PC-9 (cell line): ENCODE results near the gene TP53. TPM values are rescaled to one million over a fixed set of nuclear protein-coding genes. Genes with fewer than 3 reads are reported as not detected.

ENCODE experiments used
- BruUV-seq: library from RNA; stranded (reverse); fragments of 400-500 nt; replicated peaks from 2 replicates; lab custom pipeline; 2021; lab: Mats Ljungman, UMichigan
- CTCF ChIA-PET: fragments of 300-600 bp; sonication (Branson Sonifier 250); formaldehyde crosslinking; loops from one replicate; lab custom pipeline; 2022; ENCODE audit warnings: antibody characterized with exemption; lab: Charles Lee
- POLR2A ChIA-PET: fragments of 300-600 bp; sonication (Branson Sonifier 250); formaldehyde crosslinking; loops from one replicate; lab custom pipeline; 2022; ENCODE audit warnings: antibody characterized with exemption; ENCODE audit not compliant: unreplicated experiment; lab: Charles Lee
- DNase-seq, 2 experiments: peaks; one replicate each; pipeline versions ENCODE4 v3.0.0 to v3.0.0-alpha.2; 2015 to 2022; ENCODE audit warnings: mixed read lengths in 1 of 2
- H2AFZ ChIP-seq: fragments of 200-600 bp; sonication (generic); 2 replicates; pipeline ENCODE4 v1.8.1; 2017; ENCODE audit warnings: antibody characterized with exemption
- H3F3A ChIP-seq: fragments of 200-600 bp; sonication (generic); 2 replicates; pipeline ENCODE4 v1.8.1; 2017; ENCODE audit warnings: antibody characterized with exemption, mild to moderate bottlenecking, low read depth; ENCODE audit not compliant: insufficient read depth
- H3K27ac ChIP-seq: fragments of 200-600 bp; sonication (generic); 2 replicates; pipeline ENCODE4 v1.6.1; 2016; ENCODE audit warnings: mixed run types
- H3K27me3 ChIP-seq: fragments of 200-600 bp; sonication (generic); 2 replicates; pipeline ENCODE4 v1.6.1; 2016; ENCODE audit warnings: low read depth, mixed run types; ENCODE audit not compliant: insufficient read depth
- H3K36me3 ChIP-seq: fragments of 200-600 bp; sonication (generic); 2 replicates; pipeline ENCODE4 v1.6.1; 2016; ENCODE audit warnings: low read depth, mixed run types
- H3K4me1 ChIP-seq: fragments of 200-600 bp; sonication (generic); replicated peaks from 2 replicates; pipeline ENCODE4 v1.6.1; 2016; ENCODE audit warnings: mixed run types; ENCODE audit not compliant: insufficient read depth
- H3K4me2 ChIP-seq: fragments of 200-600 bp; sonication (generic); 2 replicates; pipeline ENCODE4 v1.6.1; 2017; ENCODE audit warnings: mixed run types
- H3K4me3 ChIP-seq: fragments of 200-600 bp; sonication (generic); 2 replicates; pipeline ENCODE4 v1.6.1; 2016; ENCODE audit warnings: mixed run types
- H3K79me2 ChIP-seq: fragments of 200-600 bp; sonication (generic); 2 replicates; pipeline ENCODE4 v1.6.1; 2017; ENCODE audit warnings: low read depth, mixed run types
- H3K9me2 ChIP-seq: fragments of 200-600 bp; sonication (generic); 2 replicates; pipeline ENCODE4 v1.8.1; 2017; ENCODE audit warnings: mild to moderate bottlenecking; ENCODE audit not compliant: insufficient read depth
- H3K9me3 ChIP-seq: fragments of 200-600 bp; sonication (generic); 2 replicates; pipeline ENCODE4 v1.8.1; 2016; ENCODE audit warnings: low read depth; ENCODE audit not compliant: insufficient read depth
- H4K20me1 ChIP-seq: fragments of 200-600 bp; sonication (generic); 2 replicates; pipeline ENCODE4 v1.8.1; 2017; ENCODE audit not compliant: insufficient read depth
- CTCF ChIP-seq: fragments of 200-600 bp; sonication (generic); conservative IDR thresholded peaks from 2 replicates; pipeline ENCODE4 v1.6.1; 2017; ENCODE audit warnings: mixed run types, antibody characterized with exemption, mild to moderate bottlenecking, moderate library complexity
- EZH2 ChIP-seq: fragments of 200-600 bp; sonication (generic); IDR thresholded peaks from 2 replicates; pipeline ENCODE4 v1.8.0; 2017; ENCODE audit warnings: antibody characterized with exemption, low read depth
- intact Hi-C: fragments of 100-400 bp; cut with micrococcal nuclease; formaldehyde crosslinking; loops from one replicate; pipeline ENCODE4 v1.10.0; 2022; ENCODE audit not compliant: unreplicated experiment
- total RNA-seq: library from RNA; stranded (reverse); gene quantifications from 2 replicates; pipeline ENCODE4 v1.2.3, GENCODE V29; 2021

Gene TP53
- total RNA-seq, 1 experiment from 2014 or later = 340 TPM

GRCh38 chr17:7632492-7632894 lies 54.8 kb downstream of the TP53 start:
- Histone ChIP-seq H3K4me3 (no peak overlapping the region), H2AFZ (no peak overlapping the region), H3K4me1 (no peaks in the 10 kb centered on the region), H3F3A (no peaks in the 10 kb centered on the region), H3K9me2 (no peaks in the 10 kb centered on the region), H3K27me3 (no peaks in the 10 kb centered on the region), H3K27ac (no peak overlapping the region), H3K36me3 (no peaks in the 10 kb centered on the region), H3K4me2 (no peak overlapping the region), H3K9me3 (no peaks in the 10 kb centered on the region), H3K79me2 (no peaks in the 10 kb centered on the region), H4K20me1 (no peaks in the 10 kb centered on the region)
- no peak for TF ChIP-seq EZH2
- peak; percentile 54; the same call in 1 of the 2 replicates for TF ChIP-seq CTCF
- DNase-seq = peak in 1 of 2 experiments; percentile 38
- POLR2A ChIA-PET = interaction anchor here (0.6 kb wide), 1 partner anchor 55 kb away, joined by 3 read pairs; the partner anchor contains the start of gene TP53
- BruUV-seq = no TSS peak
- CTCF ChIA-PET = interaction anchor here (0.6 to 1.2 kb wide), 5 partner anchors 20 to 587 kb away, joined by 3 to 15 read pairs (median 3); partner anchors contain the start of genes TP53 and WRAP53
- intact Hi-C loops = loop anchor here (5.0 kb wide), 1 partner anchor 55 kb away; the partner anchor contains the start of genes TP53 and WRAP53

- H3K27me3 ChIP-seq = no peaks in the 10 kb centered on the region
- BruUV-seq = no TSS peak
- CTCF ChIA-PET = interaction anchor here (1.2 kb wide), 2 partner anchors 56 to 586 kb away, joined by 3 to 8 read pairs; partner anchors contain the start of genes TP53 and WRAP53
- no peak overlapping the region for H2AFZ ChIP-seq
- H3K4me1 ChIP-seq = peaks cover 1% of the 10 kb centered on the region; the same call in 1 of the 2 replicates
- no peaks in the 10 kb centered on the region for H4K20me1 ChIP-seq
- H3F3A ChIP-seq = no peaks in the 10 kb centered on the region
- no peak overlapping the region for H3K4me2 ChIP-seq
- H3K36me3 ChIP-seq = no peaks in the 10 kb centered on the region
- TF ChIP-seq EZH2 (no peak), CTCF (no peak)
- no peaks in the 10 kb centered on the region for H3K9me2 ChIP-seq
- intact Hi-C loops = loop anchor here (5.0 kb wide), 1 partner anchor 56 kb away; the partner anchor contains the start of genes TP53 and WRAP53
- no peaks in the 10 kb centered on the region for H3K9me3 ChIP-seq
- H3K27ac ChIP-seq = no peak overlapping the region
- POLR2A ChIA-PET = no interaction called here
- no peak for DNase-seq
- H3K4me3 ChIP-seq = no peak overlapping the region
- H3K79me2 ChIP-seq = no peaks in the 10 kb centered on the region
These were observed 55.6 kb downstream of the TP53 start for GRCh38 chr17:7631398-7632380.

DNA sequence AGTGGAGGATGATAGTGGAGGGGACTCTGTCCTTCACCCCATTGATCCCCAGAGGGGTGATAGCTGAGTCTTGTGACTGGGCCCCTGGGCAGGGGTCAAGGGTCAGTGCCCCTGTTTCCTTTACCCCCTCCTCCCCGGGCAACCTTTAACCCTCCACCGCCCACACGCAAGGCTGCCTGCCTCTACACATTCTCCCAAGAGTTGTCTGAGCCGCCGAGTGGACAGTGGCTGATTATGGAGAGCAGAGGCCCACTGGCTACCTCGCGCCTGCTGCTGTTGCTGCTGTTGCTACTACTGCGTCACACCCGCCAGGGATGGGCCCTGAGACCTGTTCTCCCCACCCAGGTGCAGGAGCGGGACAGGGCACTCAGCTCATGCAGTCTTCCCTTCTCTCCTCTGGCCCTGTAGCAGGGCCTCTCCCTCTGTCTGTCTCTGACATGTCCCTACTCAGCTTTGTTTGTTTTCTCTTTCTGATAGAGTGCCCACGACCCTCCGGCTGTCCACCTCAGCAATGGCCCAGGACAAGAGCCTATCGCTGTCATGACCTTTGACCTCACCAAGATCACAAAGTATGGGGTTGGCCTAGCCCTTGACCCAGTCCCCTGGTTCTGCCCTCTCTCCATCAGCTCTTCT lies 57.2 kb downstream of the TP53 start, which contains the start of gene SHBG:
TSS of gene SHBG (plus strand) at position 197 of the 633 bp plus-strand sequence. CDS start at position 235, 38 bp downstream.
- TF ChIP-seq CTCF (no peak), EZH2 (no peak)
- intact Hi-C loops = loop anchor here (5.0 kb wide), 1 partner anchor 57 kb away; the partner anchor contains the start of genes TP53 and WRAP53
- Histone ChIP-seq H3F3A (no peaks in the 10 kb centered on the region), H3K27me3 (no peaks in the 10 kb centered on the region), H3K36me3 (no peaks in the 10 kb centered on the region), H2AFZ (no peak within 1 kb of the TSS), H3K9me3 (no peaks in the 10 kb centered on the region), H3K9me2 (no peaks in the 10 kb centered on the region), H3K79me2 (no peaks in the 10 kb centered on the region), H3K4me2 (no peak within 1 kb of the TSS), H4K20me1 (no peaks in the 10 kb centered on the region), H3K4me1 (peaks cover 4% of the 10 kb centered on the region; the same call in 1 of the 2 replicates), H3K4me3 (no peak within 1 kb of the TSS), H3K27ac (no peak within 1 kb of the TSS)
- ChIA-PET CTCF (interaction anchor here (0.7 kb wide), 1 partner anchor 21 kb away, joined by 4 read pairs; no protein-coding TSS in a partner anchor), POLR2A (interaction anchor here (0.6 kb wide), 2 partner anchors 57 to 58 kb away, joined by 3 to 8 read pairs; no protein-coding TSS in a partner anchor)
- no TSS peak for BruUV-seq
- DNase-seq = no peak
